Limb (tissue), 2 donors: ENCODE data around the gene USP50.
"Not testable (repeated sequence)": the region's sequence is repeated elsewhere in the genome, so short reads cannot be mapped to it uniquely, and the experiment has no call there.

Experiments
- DNase-seq, 2 donors: peaks; one replicate each; pipeline ENCODE4 v3.0.0-alpha.2; 2016; ENCODE audit errors: extremely low spot score in 2 of 2

The USP50 gene

DNA sequence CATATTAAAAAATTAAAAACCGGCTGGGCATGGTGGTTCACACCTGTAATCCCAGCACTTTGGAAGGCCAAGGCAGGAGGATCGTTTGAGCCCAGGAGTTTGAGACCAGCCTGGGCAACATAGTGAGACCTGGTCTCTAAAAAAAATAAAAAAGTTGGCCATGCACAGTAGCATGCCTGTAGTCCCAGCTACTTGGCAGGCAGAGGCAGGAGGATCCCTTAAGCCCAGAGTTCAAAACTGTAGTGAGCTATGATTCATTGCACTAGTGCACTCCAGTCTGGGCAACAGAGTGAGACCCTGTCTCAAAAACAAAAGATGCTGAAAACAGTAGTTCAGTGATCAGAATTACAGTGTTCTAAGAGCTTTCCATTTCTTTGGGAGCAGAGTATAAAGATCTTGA lies 40.8 kb downstream of the USP50 start:
- DNase-seq: not testable (repeated sequence)

GRCh38 chr15:50503144-50503543 lies 43.3 kb downstream of the USP50 start:
- DNase-seq: no peak

- no peak for DNase-seq
Observed at GRCh38 chr15:50501815-50502214, 44.7 kb downstream of the USP50 start.

- no peak for DNase-seq
Observed at GRCh38 chr15:50500352-50500751, 46.1 kb downstream of the USP50 start.

GRCh38 chr15:50496692-50497091 lies 49.8 kb downstream of the USP50 start:
- DNase-seq: no peak

DNA sequence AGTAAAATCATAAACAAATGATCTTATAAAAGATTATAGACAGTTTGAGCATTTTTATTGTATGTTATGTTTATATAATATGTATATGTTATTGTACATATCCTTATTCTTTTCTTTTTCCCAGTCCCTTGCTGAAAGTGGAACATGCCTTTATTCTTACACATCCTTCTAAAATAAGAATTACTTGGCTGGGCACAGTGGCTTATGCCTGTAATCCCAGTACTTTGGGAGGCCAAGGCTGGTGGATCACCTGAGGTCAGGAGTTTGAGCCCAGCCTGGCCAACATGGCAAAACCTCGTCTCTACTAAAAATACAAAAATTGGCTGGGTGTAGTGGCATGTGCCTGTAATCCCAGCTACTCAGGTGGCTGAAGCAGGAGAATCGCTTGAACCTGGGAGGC lies 51.9 kb downstream of the USP50 start:
- DNase-seq: not testable (repeated sequence)

- DNase-seq: no peak
Observed at GRCh38 chr15:50493625-50494024, 52.8 kb downstream of the USP50 start.

DNA sequence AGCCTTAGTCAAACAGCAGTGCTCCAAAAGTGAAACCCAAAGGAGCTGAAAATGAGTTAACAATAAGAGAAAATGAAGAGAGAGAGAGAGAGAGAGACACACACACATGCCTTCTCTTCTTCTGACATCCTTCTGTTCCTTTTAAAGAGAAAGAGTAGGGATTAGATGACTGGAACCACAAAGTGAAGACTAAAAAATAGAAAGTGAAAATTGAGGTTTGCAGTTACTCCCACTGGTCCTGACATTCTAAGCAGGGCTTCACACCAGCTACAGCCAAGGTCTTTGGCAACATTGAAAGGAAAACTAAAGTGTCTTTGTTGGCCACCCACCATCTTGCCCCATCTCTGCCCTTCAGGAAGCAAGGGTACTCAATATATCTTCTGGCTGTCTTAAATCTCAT lies 59.2 kb downstream of the USP50 start:
- no peak for DNase-seq

DNA sequence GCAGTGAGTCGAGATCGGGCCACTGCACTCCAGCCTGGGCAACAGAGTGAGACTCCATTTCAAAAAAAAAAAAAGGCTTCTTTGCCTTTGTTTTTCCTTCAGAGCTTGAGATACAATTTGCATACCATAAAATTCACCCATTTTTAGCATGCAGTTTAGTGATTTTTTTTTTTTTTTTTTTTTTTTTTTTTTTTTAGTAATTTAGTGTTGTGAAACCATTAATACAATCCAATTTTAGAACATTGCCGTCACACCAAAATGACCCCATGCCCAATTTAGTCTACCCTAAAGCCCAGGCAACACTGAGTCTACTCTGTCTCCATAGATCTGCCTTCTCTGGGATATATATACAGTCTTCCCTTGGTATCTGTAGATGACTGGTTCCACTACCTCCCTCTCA lies 61.1 kb downstream of the USP50 start:
- no peak for DNase-seq

DNA sequence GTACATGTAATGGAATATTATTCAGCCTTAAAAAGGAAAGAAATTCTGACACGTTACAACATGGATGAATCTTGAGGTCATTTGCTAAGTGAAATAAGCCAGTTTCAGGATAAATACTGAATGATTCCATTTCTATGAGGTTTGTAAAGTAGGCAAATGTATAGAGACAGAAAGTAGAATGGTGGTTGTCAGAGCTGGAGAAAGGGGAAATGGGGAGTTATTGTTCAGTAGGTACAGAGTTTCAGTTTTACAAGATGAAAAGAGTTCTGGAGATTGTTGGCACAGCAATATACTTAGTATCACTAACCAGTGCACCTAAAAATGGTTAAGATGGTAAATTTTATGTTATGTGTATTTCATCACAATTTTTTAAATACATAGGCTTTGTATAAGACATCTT lies 61.7 kb downstream of the USP50 start:
- no peak for DNase-seq

DNA sequence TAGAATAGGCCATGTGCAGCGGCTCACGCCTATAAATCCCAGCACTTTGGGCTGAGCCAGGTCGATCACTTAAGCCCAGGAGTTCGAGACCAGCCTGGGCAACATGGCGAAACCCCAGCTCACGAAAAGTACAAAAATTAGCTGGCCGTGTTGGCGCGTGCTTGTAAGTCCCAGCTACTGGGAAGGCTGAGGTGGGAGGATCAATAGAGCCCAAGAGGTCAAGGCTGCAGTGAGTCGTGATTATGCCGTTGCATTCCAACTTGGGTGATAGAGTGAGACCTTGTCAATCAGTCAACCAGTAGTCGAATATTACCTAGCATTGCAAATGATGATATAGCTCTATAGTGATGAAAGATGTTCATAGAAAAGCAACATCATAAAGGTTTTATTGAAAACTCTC lies 70.3 kb downstream of the USP50 start:
- DNase-seq: no peak

DNA sequence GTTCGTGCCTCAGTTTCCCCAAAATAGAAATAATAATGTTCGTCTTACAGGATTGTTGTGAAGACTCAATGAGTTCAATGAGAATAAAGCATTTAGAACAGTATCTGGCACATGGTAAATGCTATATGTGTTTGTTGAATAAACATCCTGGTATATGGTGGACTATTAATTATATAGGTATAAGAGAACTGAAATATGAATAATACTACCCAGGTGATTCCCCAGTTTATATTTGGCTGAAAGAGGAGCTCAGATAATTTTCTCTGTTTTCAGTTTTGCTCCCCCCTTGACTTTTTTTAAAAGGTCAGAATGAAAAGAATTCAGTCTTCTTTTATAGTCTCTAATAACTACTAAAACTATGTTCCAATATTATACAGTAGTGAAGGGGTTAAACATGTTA lies 75.4 kb downstream of the USP50 start:
- DNase-seq: no peak

DNA sequence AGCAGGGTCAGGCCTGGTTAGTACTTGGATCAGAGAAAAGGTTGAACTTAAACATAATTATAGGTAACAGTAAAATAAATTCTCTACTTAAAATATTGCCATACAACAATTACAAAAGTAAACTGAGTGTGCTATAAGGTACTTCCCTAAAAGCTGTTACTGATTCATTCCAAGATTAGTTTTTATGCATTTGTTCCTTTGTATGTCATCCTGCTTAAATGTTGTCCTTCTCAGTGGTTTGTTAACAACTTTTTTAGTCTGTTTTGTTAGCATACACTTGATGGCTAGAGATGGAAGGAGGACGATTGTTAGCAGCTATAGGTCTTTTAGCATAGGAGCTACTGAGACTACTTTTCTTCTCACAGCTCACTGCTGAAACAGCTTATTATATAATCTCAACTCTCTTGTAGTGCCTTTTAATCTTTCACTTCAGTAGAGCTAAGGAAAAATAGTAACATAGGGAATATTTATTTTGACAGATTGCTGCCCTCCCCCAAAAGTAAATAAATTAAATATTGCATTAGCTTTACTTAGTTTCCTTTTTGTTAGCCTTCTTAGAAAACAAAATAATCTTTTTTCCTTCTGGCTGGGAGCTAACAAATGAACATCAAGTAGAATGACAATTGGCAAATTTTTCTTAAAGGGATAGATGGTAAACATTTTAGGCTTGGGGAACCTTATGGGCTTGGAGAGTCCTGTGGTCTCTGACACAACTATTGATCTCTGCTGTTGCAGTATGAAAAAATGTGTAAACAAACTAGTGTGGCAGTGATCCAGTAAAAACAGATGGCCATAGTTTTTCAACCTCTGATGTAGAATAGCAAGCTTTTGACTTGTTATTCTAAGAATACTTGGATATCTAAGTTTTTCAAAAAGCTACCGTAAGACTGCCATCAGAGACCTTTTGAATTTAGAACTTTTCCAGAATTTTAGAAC lies 82.8 kb downstream of the USP50 start:
- DNase-seq: peak in 1 of 2 donors; percentile 1

- peak in 1 of 2 donors; percentile 2 for DNase-seq
Observed at GRCh38 chr15:50458348-50459112, 87.9 kb downstream of the USP50 start.

GRCh38 chr15:50452927-50453326 lies 93.5 kb downstream of the USP50 start:
- no peak for DNase-seq
